ENCODE measurements around the gene RACGAP1.

Gene RACGAP1

GRCh38 chr12:49941556-49942511 is 83.5 kb downstream of the RACGAP1 start:
- Histone ChIP-seq H2AFZ (ENCODE audit: insufficient read depth, low read length, poor library complexity) (no peak overlapping the region), H3K9me3 (ENCODE audit: insufficient read depth, low read depth, low read length) (no peaks in the 10 kb centered on the region), H3K79me1 (ENCODE audit: low read length) (no peaks in the 10 kb centered on the region), H3K9ac (ENCODE audit: low read length) (no peak overlapping the region), H3K4me2 (ENCODE audit: low read length) (no peak overlapping the region), H3K4me1 (ENCODE audit: control insufficient read depth in 1 of 2, insufficient read depth in 2 of 2, low read length in 2 of 2) (peaks cover 0 to 2% of the 10 kb centered on the region in 2 experiments), H3K4me3 (ENCODE audit: low read depth, low read length) (no peak overlapping the region), H2AK5ac (ENCODE audit: low read length) (no peak overlapping the region), H3K27ac (ENCODE audit: low read depth, low read length) (no peak overlapping the region), H2BK120ac (ENCODE audit: insufficient read depth, low read length, poor library complexity) (no peak overlapping the region), H4K12ac (ENCODE audit: low read depth, low read length) (no peak overlapping the region), H4K91ac (ENCODE audit: low read depth, low read length) (no peak overlapping the region), H3K36me3 (ENCODE audit: control insufficient read depth in 1 of 2, insufficient read depth in 2 of 2, low read length in 2 of 2) (no peaks in the 10 kb centered on the region), H3K14ac (ENCODE audit: low read length) (no peak overlapping the region), H4K8ac (ENCODE audit: low read depth, low read length) (no peak overlapping the region), H2BK5ac (ENCODE audit: low read depth, low read length, poor library complexity) (no peak overlapping the region), H2BK12ac (ENCODE audit: low read length) (no peak overlapping the region), H3K18ac (ENCODE audit: low read length) (no peak overlapping the region), H3K27me3 (ENCODE audit: insufficient read depth, low read length) (no peaks in the 10 kb centered on the region), H3K23ac (ENCODE audit: low read length) (no peak overlapping the region), H3K79me2 (ENCODE audit: control insufficient read depth, insufficient read depth, low read length, poor library complexity) (no peaks in the 10 kb centered on the region), H3K4ac (ENCODE audit: low read depth, low read length) (no peak overlapping the region)
- DNase-seq, result no peak
- WGBS (ENCODE audit: extremely low coverage, insufficient coverage, insufficient read length), result no CpG with 5 or more reads among the region's 13 CpGs

- Histone ChIP-seq H3K27me3 (ENCODE audit: insufficient read depth, low read length) (no peaks in the 10 kb centered on the region), H3K4me3 (ENCODE audit: low read depth, low read length) (no peak overlapping the region), H2BK120ac (ENCODE audit: insufficient read depth, low read length, poor library complexity) (no peak overlapping the region), H4K91ac (ENCODE audit: low read depth, low read length) (no peak overlapping the region), H2AFZ (ENCODE audit: insufficient read depth, low read length, poor library complexity) (no peak overlapping the region), H3K18ac (ENCODE audit: low read length) (no peak overlapping the region), H3K4me2 (ENCODE audit: low read length) (no peak overlapping the region), H3K4ac (ENCODE audit: low read depth, low read length) (no peak overlapping the region), H3K36me3 (ENCODE audit: control insufficient read depth in 1 of 2, insufficient read depth in 2 of 2, low read length in 2 of 2) (no peaks in the 10 kb centered on the region), H3K9ac (ENCODE audit: low read length) (no peak overlapping the region), H4K12ac (ENCODE audit: low read depth, low read length) (no peak overlapping the region), H3K23ac (ENCODE audit: low read length) (no peak overlapping the region), H3K79me2 (ENCODE audit: control insufficient read depth, insufficient read depth, low read length, poor library complexity) (no peaks in the 10 kb centered on the region), H3K4me1 (ENCODE audit: control insufficient read depth in 1 of 2, insufficient read depth in 2 of 2, low read length in 2 of 2) (no peaks in the 10 kb centered on the region), H2BK12ac (ENCODE audit: low read length) (no peak overlapping the region), H4K8ac (ENCODE audit: low read depth, low read length) (no peak overlapping the region), H3K9me3 (ENCODE audit: insufficient read depth, low read depth, low read length) (no peaks in the 10 kb centered on the region), H2BK5ac (ENCODE audit: low read depth, low read length, poor library complexity) (no peak overlapping the region), H3K79me1 (ENCODE audit: low read length) (no peaks in the 10 kb centered on the region), H3K14ac (ENCODE audit: low read length) (no peak overlapping the region), H3K27ac (ENCODE audit: low read depth, low read length) (no peak overlapping the region), H2AK5ac (ENCODE audit: low read length) (no peak overlapping the region)
- WGBS (ENCODE audit: extremely low coverage, insufficient coverage, insufficient read length), result no CpG with 5 or more reads among the region's 1 CpG
- no peak for DNase-seq
Observed at GRCh38 chr12:49939707-49940106, 85.6 kb downstream of the RACGAP1 start.

DNA sequence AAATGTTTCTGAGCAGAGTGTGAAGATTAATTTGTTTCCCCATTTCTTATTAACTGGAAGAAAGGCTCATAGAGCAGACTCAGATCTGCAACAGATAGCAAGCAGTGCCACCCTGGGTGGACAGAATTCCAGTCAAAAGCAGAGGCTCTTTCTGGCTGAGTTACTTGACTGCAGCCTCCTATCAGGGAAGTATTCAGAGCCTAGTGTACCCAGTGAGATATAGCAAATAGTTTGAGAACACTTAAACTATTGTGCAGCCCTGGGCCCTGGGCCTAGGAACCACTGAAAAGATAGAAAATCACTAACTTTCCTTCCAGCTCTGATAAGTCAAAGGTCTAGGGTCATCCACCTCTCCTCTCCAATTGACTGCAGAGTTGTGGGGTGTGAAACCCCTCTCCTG is 86.0 kb downstream of the RACGAP1 start:
- no peaks in the 10 kb centered on the region for H3K79me1 ChIP-seq (ENCODE audit: low read length)
- no peaks in the 10 kb centered on the region for H3K27me3 ChIP-seq (ENCODE audit: insufficient read depth, low read length)

More for the DNA sequence above, 86.0 kb downstream of the RACGAP1 start:
- Histone ChIP-seq H3K18ac (ENCODE audit: low read length) (no peak overlapping the region), H3K23ac (ENCODE audit: low read length) (no peak overlapping the region), H2BK12ac (ENCODE audit: low read length) (no peak overlapping the region), H4K91ac (ENCODE audit: low read depth, low read length) (no peak overlapping the region), H3K4me1 (ENCODE audit: control insufficient read depth in 1 of 2, insufficient read depth in 2 of 2, low read length in 2 of 2) (no peaks in the 10 kb centered on the region), H3K14ac (ENCODE audit: low read length) (no peak overlapping the region), H3K4me3 (ENCODE audit: low read depth, low read length) (no peak overlapping the region), H4K8ac (ENCODE audit: low read depth, low read length) (no peak overlapping the region), H3K79me2 (ENCODE audit: control insufficient read depth, insufficient read depth, low read length, poor library complexity) (no peaks in the 10 kb centered on the region), H3K9me3 (ENCODE audit: insufficient read depth, low read depth, low read length) (no peaks in the 10 kb centered on the region), H3K4me2 (ENCODE audit: low read length) (no peak overlapping the region), H3K9ac (ENCODE audit: low read length) (no peak overlapping the region), H3K27ac (ENCODE audit: low read depth, low read length) (no peak overlapping the region), H2AK5ac (ENCODE audit: low read length) (no peak overlapping the region), H3K36me3 (ENCODE audit: control insufficient read depth in 1 of 2, insufficient read depth in 2 of 2, low read length in 2 of 2) (no peaks in the 10 kb centered on the region), H4K12ac (ENCODE audit: low read depth, low read length) (no peak overlapping the region), H2AFZ (ENCODE audit: insufficient read depth, low read length, poor library complexity) (no peak overlapping the region), H2BK120ac (ENCODE audit: insufficient read depth, low read length, poor library complexity) (no peak overlapping the region), H3K4ac (ENCODE audit: low read depth, low read length) (no peak overlapping the region), H2BK5ac (ENCODE audit: low read depth, low read length, poor library complexity) (no peak overlapping the region)
- no peak for DNase-seq

Measured in trophoblast cell (in vitro differentiated cells and primary cell).